Activated T-cell treated with anti-CD3 and anti-CD28 coated beads, Interleukin-2, amount 50 U/mL, for 72 hours (primary cell): Measurements from ENCODE around the gene BCAP31. TPM values are rescaled to one million over a fixed set of nuclear protein-coding genes. Genes with fewer than 3 reads are reported as not detected.
"Not testable (repeated sequence)": the region's sequence is repeated elsewhere in the genome, so short reads cannot be mapped to it uniquely, and the experiment has no call there.

Experiments
- ATAC-seq, 2 donors: fragments of 150-1000 bp; cut with Tn5 transposase; replicated peaks in 1 of 2; 2 replicates each; pipeline ENCODE4 v1.10.0; 2021; ENCODE audit warnings: moderate library complexity in 2 of 2, mild to moderate bottlenecking in 1 of 2
- DNase-seq, 2 donors: peaks; one replicate each; pipeline ENCODE4 v3.0.0; 2021 to 2022; ENCODE audit warnings: mixed read lengths in 1 of 2
- H3K27ac Mint-ChIP-seq: one replicate; pipeline ENCODE4 v1.8.0; 2022; ENCODE audit warnings: mild to moderate bottlenecking, moderate library complexity, mixed read lengths
- H3K27me3 Mint-ChIP-seq: one replicate; pipeline ENCODE4 v1.8.0; 2022; ENCODE audit warnings: low read depth, mixed read lengths
- H3K36me3 Mint-ChIP-seq, 2 donors: one replicate each; pipeline ENCODE4 v1.8.0; 2022; ENCODE audit warnings: mixed read lengths in 2 of 2, mild to moderate bottlenecking in 1 of 2; ENCODE audit not compliant: insufficient read depth in 2 of 2
- H3K4me1 Mint-ChIP-seq: one replicate; pipeline ENCODE4 v1.8.0; 2022; ENCODE audit warnings: low read depth, mixed read lengths
- H3K4me3 Mint-ChIP-seq, 2 donors: one replicate each; pipeline ENCODE4 v1.8.0; 2022; ENCODE audit warnings: mild to moderate bottlenecking in 2 of 2, mixed read lengths in 2 of 2, moderate library complexity in 2 of 2
- H3K9me3 Mint-ChIP-seq, 2 donors: one replicate each; pipeline ENCODE4 v1.8.0; 2022; ENCODE audit warnings: mixed read lengths in 2 of 2
- total RNA-seq, 2 donors: library from RNA; stranded (reverse); gene quantifications; one replicate each; pipeline ENCODE4 v1.2.3, GENCODE V29; 2022

Gene BCAP31
- total RNA-seq, 2 donors from 2014 or later, result 91.5 to 94.1 TPM

- ATAC-seq (peak; percentile 49 to 50), DNase-seq (peak; percentile 33 to 39)
- Mint-ChIP-seq H3K36me3 (no peaks in the 10 kb centered on the region), H3K9me3 (no peaks in the 10 kb centered on the region), H3K27ac (no peak within 1 kb of the TSS), H3K4me3 (peak within 1 kb of the TSS; percentile 80 to 84), H3K4me1 (no peaks in the 10 kb centered on the region), H3K27me3 (peaks cover 19% of the 10 kb centered on the region)
Observed at GRCh38 chrX:153687121-153688039, 36.8 kb downstream of the BCAP31 start, which contains the start of gene SLC6A8. Gene SLC6A8 (plus strand): TSS chrX:153687926. CDS start chrX:153688575, 649 bp downstream.

- H3K4me3 Mint-ChIP-seq, result peak overlapping the region in 1 of 2 donors; percentile 27
- H3K27me3 Mint-ChIP-seq, result peaks cover 19% of the 10 kb centered on the region
- no peaks in the 10 kb centered on the region for H3K4me1 Mint-ChIP-seq
- H3K27ac Mint-ChIP-seq, result no peak overlapping the region
- no peaks in the 10 kb centered on the region for H3K9me3 Mint-ChIP-seq
- H3K36me3 Mint-ChIP-seq, result no peaks in the 10 kb centered on the region
- no peak for ATAC-seq
- no peak for DNase-seq
Observed at GRCh38 chrX:153686711-153687110, 37.5 kb downstream of the BCAP31 start.

- H3K27ac Mint-ChIP-seq, result no peak overlapping the region
- no peaks in the 10 kb centered on the region for H3K9me3 Mint-ChIP-seq
- H3K36me3 Mint-ChIP-seq, result no peaks in the 10 kb centered on the region
- no peaks in the 10 kb centered on the region for H3K4me1 Mint-ChIP-seq
- no peak for DNase-seq
- H3K4me3 Mint-ChIP-seq, result peak overlapping the region in 1 of 2 donors; percentile 27
- ATAC-seq, result no peak
- peaks cover 19% of the 10 kb centered on the region for H3K27me3 Mint-ChIP-seq
Observed at GRCh38 chrX:153685751-153686696, 38.2 kb downstream of the BCAP31 start.

GRCh38 chrX:153685156-153685536 lies 39.0 kb downstream of the BCAP31 start:
- Mint-ChIP-seq H3K4me3 (no peak overlapping the region), H3K36me3 (no peaks in the 10 kb centered on the region), H3K4me1 (no peaks in the 10 kb centered on the region), H3K27me3 (peaks cover 19% of the 10 kb centered on the region), H3K9me3 (no peaks in the 10 kb centered on the region), H3K27ac (no peak overlapping the region)
- DNase-seq (no peak), ATAC-seq (no peak)

- H3K4me1 Mint-ChIP-seq, result no peaks in the 10 kb centered on the region
- ATAC-seq, result no peak
- H3K27ac Mint-ChIP-seq, result no peak overlapping the region
- DNase-seq, result no peak
- H3K36me3 Mint-ChIP-seq, result no peaks in the 10 kb centered on the region
- H3K9me3 Mint-ChIP-seq, result no peaks in the 10 kb centered on the region
- H3K27me3 Mint-ChIP-seq, result peaks cover 19% of the 10 kb centered on the region
- H3K4me3 Mint-ChIP-seq, result no peak overlapping the region
Observed at GRCh38 chrX:153684467-153685155, 39.6 kb downstream of the BCAP31 start.

GRCh38 chrX:153683486-153683885 lies 40.7 kb downstream of the BCAP31 start:
- not testable (repeated sequence) for ATAC-seq, H3K9me3 Mint-ChIP-seq, H3K4me1 Mint-ChIP-seq, DNase-seq, H3K27ac Mint-ChIP-seq, H3K36me3 Mint-ChIP-seq, H3K4me3 Mint-ChIP-seq
- H3K27me3 Mint-ChIP-seq, result peaks cover 21% of the 10 kb centered on the region

- H3K27me3 Mint-ChIP-seq, result peaks cover 24% of the 10 kb centered on the region
- no peaks in the 10 kb centered on the region for H3K36me3 Mint-ChIP-seq
- H3K4me1 Mint-ChIP-seq, result no peaks in the 10 kb centered on the region
- DNase-seq (no peak), ATAC-seq (no peak)
- no peak overlapping the region for H3K27ac Mint-ChIP-seq
- no peak overlapping the region for H3K4me3 Mint-ChIP-seq
- H3K9me3 Mint-ChIP-seq, result no peaks in the 10 kb centered on the region
Observed at GRCh38 chrX:153681175-153681574, 43.0 kb downstream of the BCAP31 start.

- Mint-ChIP-seq H3K27ac (no peak overlapping the region), H3K9me3 (no peaks in the 10 kb centered on the region), H3K36me3 (no peaks in the 10 kb centered on the region), H3K4me1 (no peaks in the 10 kb centered on the region), H3K27me3 (peaks cover 43% of the 10 kb centered on the region), H3K4me3 (peak overlapping the region; percentile 23 to 61)
- DNase-seq (no peak), ATAC-seq (no peak)
Observed at GRCh38 chrX:153674219-153674851, 49.9 kb downstream of the BCAP31 start.

GRCh38 chrX:153673428-153674218 lies 50.6 kb downstream of the BCAP31 start, which contains the start of gene PNCK:
Gene PNCK (minus strand): TSS chrX:153673813. CDS start chrX:153673076, 737 bp downstream.
- Mint-ChIP-seq H3K36me3 (no peaks in the 10 kb centered on the region), H3K4me3 (peak within 1 kb of the TSS; percentile 53 to 61), H3K27ac (no peak within 1 kb of the TSS), H3K4me1 (no peaks in the 10 kb centered on the region), H3K9me3 (no peaks in the 10 kb centered on the region), H3K27me3 (peaks cover 41% of the 10 kb centered on the region)
- no peak for ATAC-seq
- DNase-seq, result no peak

GRCh38 chrX:153672531-153673427 lies 51.4 kb downstream of the BCAP31 start:
- Mint-ChIP-seq H3K4me1 (peaks cover 4% of the 10 kb centered on the region), H3K4me3 (peak overlapping the region; percentile 4 to 53), H3K9me3 (no peaks in the 10 kb centered on the region), H3K36me3 (no peaks in the 10 kb centered on the region), H3K27ac (no peak overlapping the region), H3K27me3 (peaks cover 36% of the 10 kb centered on the region)
- DNase-seq, result no peak
- ATAC-seq, result no peak
